SHP77 treated with DMSO at 0.1 percent for 48 hours (cell line): ENCODE results near the gene SPAG4.

Experiments
- DNase-seq: peaks from one replicate; lab custom pipeline; 2025; lab: John Stamatoyannopoulos, UW

Gene SPAG4

GRCh38 chr20:35615667-35616464, at the start of gene SPAG4:
SPAG4 (plus strand) TSS chr20:35615829; CDS start chr20:35616004, 175 bp downstream.
- DNase-seq: peak; percentile 97

GRCh38 chr20:35568645-35569044, 47.0 kb upstream of the SPAG4 start:
- DNase-seq: no peak

- no peak for DNase-seq
Measured at GRCh38 chr20:35571555-35571954, 44.1 kb upstream of the SPAG4 start.

- no peak for DNase-seq
Measured at GRCh38 chr20:35572838-35573237, 42.8 kb upstream of the SPAG4 start.

GRCh38 chr20:35575958-35576357, 39.7 kb upstream of the SPAG4 start:
- DNase-seq: no peak

- DNase-seq: no peak
Measured at GRCh38 chr20:35576816-35577215, 38.8 kb upstream of the SPAG4 start.

- no peak for DNase-seq
Measured at GRCh38 chr20:35578469-35578868, 37.2 kb upstream of the SPAG4 start.

GRCh38 chr20:35579196-35579595, 36.4 kb upstream of the SPAG4 start:
- DNase-seq: no peak

- no peak for DNase-seq
Measured at GRCh38 chr20:35582131-35582530, 33.5 kb upstream of the SPAG4 start.

GRCh38 chr20:35582741-35583404, 32.8 kb upstream of the SPAG4 start:
- no peak for DNase-seq

GRCh38 chr20:35583636-35584560, 31.7 kb upstream of the SPAG4 start:
- DNase-seq: no peak

GRCh38 chr20:35586751-35587425, 28.7 kb upstream of the SPAG4 start:
- DNase-seq: no peak

GRCh38 chr20:35587436-35587835, 28.2 kb upstream of the SPAG4 start:
- DNase-seq: no peak

GRCh38 chr20:35588397-35588796, 27.2 kb upstream of the SPAG4 start:
- DNase-seq: no peak

GRCh38 chr20:35592339-35592974, 23.2 kb upstream of the SPAG4 start:
- no peak for DNase-seq

- DNase-seq: no peak
Measured at GRCh38 chr20:35595456-35595855, 20.2 kb upstream of the SPAG4 start.

- DNase-seq: no peak
Measured at GRCh38 chr20:35595901-35596300, 19.7 kb upstream of the SPAG4 start.

GRCh38 chr20:35597186-35597585, 18.4 kb upstream of the SPAG4 start:
- DNase-seq: no peak

GRCh38 chr20:35598476-35598875, 17.2 kb upstream of the SPAG4 start:
- no peak for DNase-seq

GRCh38 chr20:35598899-35599775, 16.5 kb upstream of the SPAG4 start:
- DNase-seq: no peak
